ENCODE results near the gene PDZD8. TPM values are rescaled to one million over a fixed set of nuclear protein-coding genes. Genes with fewer than 3 reads are reported as not detected.

Gene PDZD8
- total and polyA plus RNA-seq, 2 donors (not counting 3 experiments of a cell fraction or from before 2014, with no cell fraction given) = 5.9 to 22.6 TPM

GRCh38 chr10:117367718-117368117, 7.5 kb downstream of the PDZD8 start:
- dilution Hi-C loops (cut with MboI; ENCODE audit: extremely low pct_ligation_motif_present, low sequenced_read_pairs) = no loop called here
- CTCF ChIA-PET = interaction anchor here (1.0 kb wide), 1 partner anchor 151 kb away, joined by 4 read pairs; no protein-coding TSS in a partner anchor
- Histone ChIP-seq H3K4me2 (ENCODE audit: insufficient read depth, low read length) (no peak overlapping the region), H4K20me1 (replicated peaks; ENCODE audit: control insufficient read depth, extremely low read depth, insufficient read depth, low read length) (peaks cover 16% of the 10 kb centered on the region), H3K9me1 (replicated peaks; ENCODE audit: control insufficient read depth, extremely low read depth, insufficient read depth, low read length) (no peaks in the 10 kb centered on the region), H3K9ac (replicated peaks; ENCODE audit: extremely low read depth, insufficient read depth, low read length) (no peak overlapping the region), H2AFZ (ENCODE audit: low read depth, low read length) (no peak overlapping the region), H3K9me3 (replicated peaks; ENCODE audit: control insufficient read depth, insufficient read depth, low read length) (no peaks in the 10 kb centered on the region), H3K79me2 (ENCODE audit: control insufficient read depth, insufficient read depth, low read length) (peaks cover 94% of the 10 kb centered on the region), H3K4me3 (replicated peaks in 1 of 3; ENCODE audit: insufficient read depth in 1 of 3, low read depth in 1 of 3, low read length in 3 of 3) (no peak overlapping the region), H3K27ac (ENCODE audit: insufficient read depth, low read depth, low read length) (no peak overlapping the region), H3K4me1 (ENCODE audit: control insufficient read depth, extremely low read depth, insufficient read depth, low read length) (peaks cover 28% of the 10 kb centered on the region), H3K36me3 (ENCODE audit: control insufficient read depth in 2 of 2, extremely low read depth in 1 of 2, insufficient read depth in 2 of 2, low read length in 2 of 2) (no peaks in the 10 kb centered on the region), H3K27me3 (ENCODE audit: control insufficient read depth in 2 of 2, insufficient read depth in 2 of 2, low read length in 2 of 2) (no peaks in the 10 kb centered on the region)
- no peak for TF ChIP-seq EZH2 (IDR thresholded peaks at IDR 0.05; ENCODE audit: borderline replicate concordance, low read depth, low read length, severe bottlenecking)
- TF ChIP-seq CTCF (IDR thresholded peaks at IDR 0.05; ENCODE audit: extremely low read depth in 1 of 2, insufficient read depth in 1 of 2, low read depth in 1 of 2, low read length in 2 of 2) = no peak
- no peak for TF ChIP-seq MAX (IDR thresholded peaks at IDR 0.05; ENCODE audit: insufficient read depth, insufficient read length)
- TF ChIP-seq POLR2A (IDR thresholded peaks at IDR 0.05; ENCODE audit: low read depth, low read length) = no peak
- no peak for TF ChIP-seq FOS (IDR thresholded peaks at IDR 0.05; ENCODE audit: borderline replicate concordance, insufficient read depth, low read length)
- TF ChIP-seq POLR2AphosphoS5 (IDR thresholded peaks at IDR 0.05; ENCODE audit: insufficient read depth, low read depth, low read length) = no peak
- no peak for TF ChIP-seq MYC (IDR thresholded peaks at IDR 0.05; ENCODE audit: low read depth, low read length)
- TF ChIP-seq GATA2 (IDR thresholded peaks at IDR 0.05; ENCODE audit: insufficient read depth, insufficient read length, low read depth, low read length) = no peak
- no peak for TF ChIP-seq JUN (IDR thresholded peaks at IDR 0.05; ENCODE audit: borderline replicate concordance, insufficient read depth, insufficient read length, low read depth)
- FAIRE-seq (no peak), DNase-seq (ENCODE audit: low read depth, low spot score) (no peak)
- POLR2A ChIA-PET = no interaction called here
- no TSS peak for BruUV-seq (replicated peaks)
- intact Hi-C loops (cut with micrococcal nuclease) = no loop called here
